Activated CD8-positive, alpha-beta T cell treated with anti-CD3 and anti-CD28 coated beads for 36 hours (primary cell): ENCODE results near the gene MGMT. TPM values are rescaled to one million over a fixed set of nuclear protein-coding genes. Genes with fewer than 3 reads are reported as not detected.

Experiments used
- ATAC-seq: fragments of 200-7000 bp; cut with Tn5 transposase; one replicate; pipeline ENCODE4 v1.10.0; 2021; ENCODE audit warnings: mild to moderate bottlenecking, moderate library complexity
- CTCF ChIA-PET: fragments of 350-600 bp; sonication (Branson Sonifier 250); formaldehyde crosslinking; loops from one replicate; lab custom pipeline; 2021; ENCODE audit warnings: antibody characterized with exemption; lab: Charles Lee
- POLR2A ChIA-PET: fragments of 350-600 bp; sonication (Branson Sonifier 250); formaldehyde crosslinking; loops from one replicate; lab custom pipeline; 2021; ENCODE audit warnings: antibody characterized with exemption; lab: Charles Lee
- DNase-seq: peaks from one replicate; pipeline ENCODE4 v3.0.0-alpha.2; 2020
- H3K27ac Mint-ChIP-seq: one replicate; pipeline ENCODE4 v1.8.0; 2021; ENCODE audit warnings: mild to moderate bottlenecking, mixed read lengths
- H3K27me3 Mint-ChIP-seq: one replicate; pipeline ENCODE4 v1.8.0; 2021; ENCODE audit warnings: mixed read lengths
- H3K36me3 Mint-ChIP-seq: one replicate; pipeline ENCODE4 v1.8.0; 2021; ENCODE audit warnings: low read depth, mixed read lengths
- H3K4me1 Mint-ChIP-seq: one replicate; pipeline ENCODE4 v1.8.0; 2021; ENCODE audit warnings: low read depth, mixed read lengths
- H3K4me3 Mint-ChIP-seq: one replicate; pipeline ENCODE4 v1.8.0; 2021; ENCODE audit warnings: mild to moderate bottlenecking, moderate library complexity, mixed read lengths
- H3K9me3 Mint-ChIP-seq: one replicate; pipeline ENCODE4 v1.8.0; 2021; ENCODE audit warnings: mixed read lengths
- intact Hi-C: fragments of 100-400 bp; cut with micrococcal nuclease; formaldehyde crosslinking; loops from one replicate; pipeline ENCODE4 v1.10.0; 2022
- total RNA-seq, 2 experiments: library from RNA; stranded (reverse); gene quantifications; one replicate each; pipeline ENCODE4 v1.2.3, GENCODE V29; 2021
- TF ChIP-seq, protein P1 (sequence below): fragments of 200-600 bp; IDR thresholded peaks from one replicate; pipeline ENCODE4 v1.8.0; 2022; ENCODE audit warnings: antibody characterized with exemption, mild to moderate bottlenecking

MGMT gene
- total RNA-seq, 2 experiments from 2014 or later: 16.2 to 17.0 TPM

DNA sequence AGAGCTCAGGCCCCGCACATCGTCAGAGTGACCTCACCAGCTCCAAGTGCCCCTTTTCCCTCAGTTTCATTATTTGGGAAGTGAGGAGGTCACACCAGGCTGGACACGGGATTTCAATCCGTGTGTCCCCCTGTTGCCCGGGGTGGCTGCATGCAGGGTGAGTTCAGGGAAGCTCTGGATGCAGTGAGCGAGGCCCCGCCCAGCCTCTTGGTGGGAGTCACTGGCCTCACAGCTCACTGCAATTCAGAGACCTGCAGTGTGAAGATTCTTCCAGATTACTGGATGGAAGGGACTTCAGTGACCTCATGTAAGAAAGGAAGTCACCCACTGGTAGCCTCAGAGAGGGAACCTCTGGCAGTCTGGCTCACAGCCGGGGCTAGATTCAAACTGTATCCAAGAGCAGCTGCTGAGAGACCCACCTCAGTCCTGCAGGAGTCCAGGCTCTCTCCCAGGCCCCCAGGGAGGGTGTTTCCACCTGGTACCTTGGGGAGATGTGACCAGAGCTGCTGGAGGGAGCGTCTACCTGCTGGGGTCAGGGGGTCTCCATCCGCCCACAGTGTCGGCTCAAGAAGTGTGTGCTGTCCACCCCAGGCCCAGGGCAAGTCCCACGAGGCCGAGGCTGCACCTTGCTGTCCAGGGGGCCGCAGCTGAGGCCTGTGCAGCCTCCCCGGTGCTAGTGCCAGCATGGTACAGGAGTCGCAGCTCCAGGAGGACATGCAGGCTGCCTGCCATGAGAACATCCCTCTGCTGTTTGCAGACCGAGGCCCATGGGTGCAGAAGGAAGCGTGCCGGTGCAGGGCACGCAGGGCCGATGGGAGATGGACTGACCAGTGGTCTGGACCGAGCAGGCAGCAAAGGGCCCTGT lies 54.4 kb downstream of the MGMT start:
- Mint-ChIP-seq H3K4me3 (no peak overlapping the region), H3K36me3 (peaks cover 18% of the 10 kb centered on the region), H3K27ac (no peak overlapping the region), H3K9me3 (peaks cover 3% of the 10 kb centered on the region), H3K4me1 (no peaks in the 10 kb centered on the region), H3K27me3 (no peaks in the 10 kb centered on the region)
- DNase-seq: no peak
- intact Hi-C loops: no loop called here
- ChIA-PET CTCF (no interaction called here), POLR2A (no interaction called here)
- ATAC-seq: no peak
- TF ChIP-seq, protein P1, sequence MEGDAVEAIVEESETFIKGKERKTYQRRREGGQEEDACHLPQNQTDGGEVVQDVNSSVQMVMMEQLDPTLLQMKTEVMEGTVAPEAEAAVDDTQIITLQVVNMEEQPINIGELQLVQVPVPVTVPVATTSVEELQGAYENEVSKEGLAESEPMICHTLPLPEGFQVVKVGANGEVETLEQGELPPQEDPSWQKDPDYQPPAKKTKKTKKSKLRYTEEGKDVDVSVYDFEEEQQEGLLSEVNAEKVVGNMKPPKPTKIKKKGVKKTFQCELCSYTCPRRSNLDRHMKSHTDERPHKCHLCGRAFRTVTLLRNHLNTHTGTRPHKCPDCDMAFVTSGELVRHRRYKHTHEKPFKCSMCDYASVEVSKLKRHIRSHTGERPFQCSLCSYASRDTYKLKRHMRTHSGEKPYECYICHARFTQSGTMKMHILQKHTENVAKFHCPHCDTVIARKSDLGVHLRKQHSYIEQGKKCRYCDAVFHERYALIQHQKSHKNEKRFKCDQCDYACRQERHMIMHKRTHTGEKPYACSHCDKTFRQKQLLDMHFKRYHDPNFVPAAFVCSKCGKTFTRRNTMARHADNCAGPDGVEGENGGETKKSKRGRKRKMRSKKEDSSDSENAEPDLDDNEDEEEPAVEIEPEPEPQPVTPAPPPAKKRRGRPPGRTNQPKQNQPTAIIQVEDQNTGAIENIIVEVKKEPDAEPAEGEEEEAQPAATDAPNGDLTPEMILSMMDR: no peak

DNA sequence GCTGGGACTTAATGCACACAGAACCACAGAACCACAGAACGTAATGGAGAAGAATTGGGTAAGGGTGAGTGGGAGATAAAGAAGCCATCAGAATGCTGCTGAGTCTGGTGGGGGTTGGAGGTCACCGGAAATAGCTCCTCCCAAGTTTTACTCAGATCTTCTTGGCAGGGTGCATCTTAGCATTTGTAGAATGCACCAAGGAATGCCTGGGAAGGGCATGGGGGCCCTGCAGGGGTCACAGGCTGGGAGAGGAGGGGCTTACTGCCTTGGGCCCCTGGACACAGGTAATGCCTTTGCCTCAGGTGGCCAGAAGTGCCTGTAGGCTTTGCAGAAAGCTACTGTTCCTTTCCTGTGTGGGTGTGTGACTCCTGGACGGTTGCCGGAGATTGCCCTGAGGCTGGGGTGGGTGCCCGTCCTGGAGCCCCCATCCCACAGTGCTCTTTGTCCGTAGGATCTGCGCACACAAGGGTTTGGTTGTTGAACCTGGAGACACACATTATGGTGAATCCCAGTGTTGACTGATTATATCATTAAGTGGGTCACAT lies 55.1 kb downstream of the MGMT start:
- peaks cover 3% of the 10 kb centered on the region for H3K9me3 Mint-ChIP-seq
- CTCF ChIA-PET: no interaction called here
- intact Hi-C loops: no loop called here
- ATAC-seq (no peak), DNase-seq (no peak)
- peaks cover 22% of the 10 kb centered on the region for H3K36me3 Mint-ChIP-seq
- no peaks in the 10 kb centered on the region for H3K27me3 Mint-ChIP-seq
- H3K27ac Mint-ChIP-seq: no peak overlapping the region
- no peak overlapping the region for H3K4me3 Mint-ChIP-seq
- H3K4me1 Mint-ChIP-seq: no peaks in the 10 kb centered on the region
- POLR2A ChIA-PET: no interaction called here
- TF ChIP-seq, protein P1: no peak

DNA sequence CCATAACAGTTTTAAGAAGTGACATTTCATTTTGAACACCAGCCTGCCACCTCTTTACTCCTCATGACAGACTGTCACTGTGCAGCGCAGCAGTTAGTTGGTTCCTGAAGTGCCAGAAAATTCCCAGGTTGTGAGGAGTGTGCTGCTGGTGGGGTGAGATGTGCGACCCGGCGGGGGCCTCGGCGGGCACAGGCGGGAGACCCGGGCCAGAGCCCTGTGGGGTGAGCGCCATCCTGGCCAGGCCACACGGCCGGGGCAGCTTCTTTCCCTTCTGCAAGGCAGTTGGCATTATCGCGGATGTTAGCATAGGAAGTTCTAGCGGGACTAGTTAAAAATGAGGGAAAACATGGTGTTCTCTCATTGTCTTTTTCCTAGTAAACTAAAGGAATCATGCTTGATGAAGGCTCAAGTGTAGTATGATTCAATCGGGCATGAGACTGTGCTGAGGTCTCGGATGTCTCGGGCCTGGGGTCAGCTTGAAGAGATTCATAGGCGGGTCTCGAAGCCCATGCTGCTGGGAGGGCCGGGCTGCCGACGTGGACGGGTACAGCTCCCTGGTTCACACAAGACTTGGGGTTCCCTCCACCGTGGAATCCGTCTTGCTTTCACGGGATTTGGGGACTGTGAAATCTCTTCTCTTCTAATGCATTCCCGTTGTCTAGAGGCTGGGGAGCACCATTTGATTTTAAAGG lies 56.1 kb downstream of the MGMT start:
- no peak for DNase-seq
- H3K27me3 Mint-ChIP-seq: no peaks in the 10 kb centered on the region
- ATAC-seq: no peak
- H3K27ac Mint-ChIP-seq: no peak overlapping the region
- H3K36me3 Mint-ChIP-seq: peaks cover 33% of the 10 kb centered on the region
- CTCF ChIA-PET: interaction anchor here (1.0 kb wide), 1 partner anchor 13 kb away, joined by 3 read pairs; no protein-coding TSS in a partner anchor
- peaks cover 10% of the 10 kb centered on the region for H3K9me3 Mint-ChIP-seq
- H3K4me3 Mint-ChIP-seq: no peak overlapping the region
- TF ChIP-seq, protein P1: no peak
- H3K4me1 Mint-ChIP-seq: no peaks in the 10 kb centered on the region
- intact Hi-C loops: no loop called here
- POLR2A ChIA-PET: no interaction called here

DNA sequence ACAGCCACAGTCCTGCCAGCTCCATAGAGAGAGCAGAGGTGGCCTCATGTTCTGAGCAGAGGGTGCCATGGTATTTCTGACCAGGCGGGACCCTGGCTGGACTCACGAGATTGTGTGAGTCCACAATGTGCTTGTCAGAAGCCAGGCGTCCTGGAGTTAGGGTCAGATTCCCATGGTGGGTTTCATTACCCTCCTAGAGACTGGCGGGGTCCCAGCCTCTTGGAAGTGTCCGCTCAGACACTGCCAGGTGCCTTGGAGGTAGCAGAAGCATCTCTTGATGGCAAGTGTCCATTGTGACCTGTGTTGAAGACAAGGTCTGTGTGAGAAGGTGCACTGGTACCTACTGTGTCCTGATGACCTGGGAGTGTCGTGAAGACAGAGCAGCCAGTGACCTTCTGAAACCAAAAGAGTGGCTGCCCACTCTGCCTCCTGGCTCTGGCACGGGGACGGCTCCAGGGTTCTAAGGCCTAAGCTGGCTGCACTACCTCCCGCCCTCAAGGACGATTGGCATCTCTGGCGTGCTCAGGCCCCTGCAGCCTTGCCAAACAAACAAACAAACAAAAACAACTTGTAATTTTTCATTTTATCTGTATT lies 56.8 kb downstream of the MGMT start:
- POLR2A ChIA-PET: interaction anchor here (0.7 kb wide), 1 partner anchor 32 kb away, joined by 3 read pairs; no protein-coding TSS in a partner anchor
- DNase-seq: no peak
- peaks cover 36% of the 10 kb centered on the region for H3K36me3 Mint-ChIP-seq

More for the DNA sequence above, 56.8 kb downstream of the MGMT start:
- intact Hi-C loops: no loop called here
- ATAC-seq: no peak
- TF ChIP-seq, protein P1: no peak
- Mint-ChIP-seq H3K4me1 (no peaks in the 10 kb centered on the region), H3K4me3 (no peak overlapping the region), H3K27me3 (no peaks in the 10 kb centered on the region), H3K9me3 (peaks cover 11% of the 10 kb centered on the region), H3K27ac (no peak overlapping the region)
- CTCF ChIA-PET: interaction anchor here (1.0 kb wide), 1 partner anchor 12 kb away, joined by 3 read pairs; no protein-coding TSS in a partner anchor
